Cardiac fibroblast (primary cell): ENCODE data around the gene ALG14.

Experiments
- DNase-seq, 2 donors: peaks; one replicate each; pipeline versions ENCODE4 v3.0.0 to v3.0.0-alpha.2; 2010; ENCODE audit warnings: low read depth in 2 of 2
- H3K4me3 ChIP-seq, 2 donors: replicated peaks in 1 of 2; 1 replicate in 1 of 2; 2 replicates in 1 of 2; pipeline ENCODE4 v1.5.1; 2011; ENCODE audit warnings: low read depth in 2 of 2, low read length in 2 of 2, mild to moderate bottlenecking in 2 of 2, moderate library complexity in 1 of 2
- CTCF ChIP-seq: IDR thresholded peaks from one replicate; pipeline ENCODE4 v1.5.1; 2011; ENCODE audit warnings: low read depth, mild to moderate bottlenecking, low read length, inconsistent platforms

Gene ALG14

DNA sequence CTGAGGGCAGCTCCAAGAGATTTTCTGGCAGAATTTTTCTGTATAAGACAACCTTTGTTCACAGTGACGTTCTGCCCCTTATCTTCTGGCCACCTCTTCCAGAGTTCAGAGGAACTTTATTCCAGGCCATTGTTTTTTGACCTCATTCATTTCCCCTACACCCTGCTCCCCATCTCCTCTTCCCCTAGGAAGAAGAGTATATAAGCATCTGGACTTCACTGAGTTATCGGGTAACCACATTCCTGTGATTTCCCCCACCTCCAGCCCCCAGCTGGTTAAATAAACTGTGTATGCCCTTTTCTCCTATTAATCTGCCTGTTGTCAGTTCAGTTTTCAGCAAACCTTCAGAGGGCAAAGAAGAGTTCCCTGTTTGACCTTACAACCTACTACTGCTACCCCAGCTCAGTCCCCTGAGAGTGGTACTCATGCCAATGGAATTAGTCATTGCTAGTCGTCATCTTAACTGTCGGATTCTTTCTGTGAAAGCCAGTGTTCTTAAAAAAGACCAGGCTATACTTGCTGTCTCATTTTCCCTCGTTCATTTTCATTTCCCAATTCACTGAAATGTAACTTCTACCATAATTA is 14.3 kb upstream of the ALG14 start:
- no peak for TF ChIP-seq CTCF
- DNase-seq: peak; percentile 96 to 97

DNA sequence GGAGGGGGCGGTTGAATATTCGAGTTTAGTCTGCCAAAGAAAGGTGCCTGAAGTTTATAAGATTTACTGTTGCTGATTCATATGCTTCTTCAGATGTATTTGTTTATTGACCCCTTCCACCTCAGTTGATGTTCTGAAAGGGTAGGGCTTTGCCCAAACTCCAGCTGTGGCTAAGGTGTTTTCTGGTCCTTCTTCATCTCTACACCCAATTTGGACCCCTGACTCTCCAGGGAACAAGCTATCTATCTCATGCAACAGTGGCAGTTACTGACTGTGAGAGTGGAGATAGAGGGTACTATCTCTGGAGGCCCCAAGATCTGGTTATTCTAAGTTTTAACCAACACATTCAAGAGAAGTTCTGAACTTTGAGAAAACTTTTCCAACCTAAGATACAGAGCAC is 12.6 kb upstream of the ALG14 start:
- no peak for DNase-seq
- no peak overlapping the region for H3K4me3 ChIP-seq
- no peak for TF ChIP-seq CTCF

More for the DNA sequence above, 14.3 kb upstream of the ALG14 start:
- no peak overlapping the region for H3K4me3 ChIP-seq

DNA sequence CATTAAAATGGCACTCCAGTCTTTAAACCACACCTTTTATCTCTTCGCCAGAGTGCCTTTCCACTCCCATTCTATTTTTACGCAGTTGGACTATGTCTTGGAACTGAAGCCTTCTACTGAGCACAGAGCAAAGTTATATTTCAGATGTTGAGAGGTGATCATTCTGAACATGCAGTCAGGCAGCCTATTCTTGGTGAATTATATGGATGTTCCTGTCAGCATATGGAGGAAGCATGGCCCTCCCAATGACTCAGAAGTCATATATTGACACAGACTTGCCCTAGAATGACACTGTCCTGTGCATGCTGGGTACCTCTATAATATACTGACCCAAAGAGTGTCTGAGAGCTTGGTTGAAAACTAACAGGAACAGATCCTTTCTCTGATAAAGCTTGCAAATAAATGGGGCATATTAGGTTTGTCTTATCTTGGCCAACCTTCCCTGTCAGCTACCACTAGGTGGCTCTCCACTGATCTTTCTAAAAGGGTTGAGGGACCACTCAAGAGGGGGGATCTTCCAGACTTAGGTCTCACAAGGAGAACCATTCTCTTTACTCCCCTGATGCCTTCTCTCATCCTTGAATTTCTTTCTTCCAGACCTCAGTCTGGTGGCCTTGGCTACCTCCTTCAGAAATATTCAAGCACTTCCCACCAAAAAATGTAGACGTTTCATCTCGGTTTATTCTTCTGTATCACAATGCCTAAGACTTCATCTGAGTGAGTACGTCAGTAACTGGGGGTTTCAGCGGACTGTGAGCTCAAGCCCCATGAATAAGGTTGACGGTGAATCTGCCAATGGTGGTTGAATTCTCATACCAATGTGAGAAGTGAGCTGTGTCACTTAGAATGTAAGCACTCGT is 11.8 kb upstream of the ALG14 start:
- H3K4me3 ChIP-seq: no peak overlapping the region
- TF ChIP-seq CTCF: peak; percentile 74
- DNase-seq: peak; percentile 29 to 41

DNA sequence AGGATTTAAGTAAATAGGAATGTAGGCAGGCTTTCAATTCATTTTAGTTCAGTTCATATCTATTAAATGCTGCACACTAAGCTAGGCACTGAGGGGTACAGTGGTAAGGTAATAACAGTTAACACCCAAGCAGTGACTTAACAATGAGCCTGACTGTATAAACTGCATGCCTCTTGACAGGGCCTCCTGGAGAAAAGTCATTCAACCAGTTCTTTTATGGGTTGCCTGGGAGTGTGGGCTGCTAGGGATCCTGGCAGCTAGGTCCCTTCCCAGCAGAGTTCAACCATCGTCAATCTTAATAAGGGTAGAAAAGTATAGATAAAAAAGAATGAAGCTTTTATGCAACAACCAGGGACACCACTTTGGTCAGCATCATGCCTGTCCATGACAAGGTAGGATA is 8.1 kb upstream of the ALG14 start:
- no peak for TF ChIP-seq CTCF
- no peak overlapping the region for H3K4me3 ChIP-seq
- DNase-seq: no peak

- no peak for TF ChIP-seq CTCF
- DNase-seq: no peak
- H3K4me3 ChIP-seq: no peak overlapping the region
These were observed 7.7 kb upstream of the ALG14 start for GRCh38 chr1:95080446-95080845.

- no peak for TF ChIP-seq CTCF
- H3K4me3 ChIP-seq: no peak overlapping the region
- no peak for DNase-seq
These were observed 3.3 kb upstream of the ALG14 start for GRCh38 chr1:95076034-95076433.

- TF ChIP-seq CTCF: no peak
- no peak for DNase-seq
- peak overlapping the region; percentile 67 to 90 for H3K4me3 ChIP-seq
These were observed 695 bp upstream of the ALG14 start for GRCh38 chr1:95073446-95073845.
